Kidney capillary endothelial cell (primary cell): ENCODE data around the gene KCNMA1.

Experiments used
- DNase-seq: peaks from one replicate; pipeline ENCODE4 v3.0.0-alpha.2; 2018; ENCODE audit warnings: low spot score

KCNMA1 gene

DNA sequence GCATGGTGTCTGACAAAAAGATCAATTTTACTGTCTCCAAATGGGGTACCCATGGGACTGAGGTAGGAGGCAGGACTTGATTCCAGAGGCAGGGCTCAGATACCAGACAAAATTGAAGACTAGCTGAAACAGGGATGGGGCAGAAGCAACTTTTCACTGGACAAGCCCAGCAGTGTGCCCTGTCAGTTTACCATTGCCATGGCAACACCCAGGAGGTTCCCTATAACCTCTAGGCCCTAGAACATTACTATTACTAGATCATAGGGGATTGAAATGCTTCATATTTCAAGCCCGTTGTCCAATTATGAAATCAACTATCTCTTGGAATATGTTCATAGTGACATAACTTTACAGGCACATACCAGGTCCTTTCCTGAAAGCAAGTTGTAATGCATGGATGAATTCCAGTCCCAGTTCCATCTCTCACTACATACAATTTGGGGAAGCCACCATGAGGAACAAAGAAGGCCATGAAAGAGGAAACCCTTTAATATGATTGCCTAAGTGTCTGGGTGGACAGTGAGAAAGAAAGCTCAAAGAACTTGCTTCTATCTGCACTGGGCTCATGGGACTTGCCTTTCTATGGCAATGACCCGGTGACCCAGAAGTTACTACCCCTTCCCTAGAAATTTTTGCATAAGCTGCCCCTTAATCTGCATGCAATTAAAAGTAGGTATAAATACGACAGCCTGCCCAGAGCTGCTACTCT lies 557.9 kb downstream of the KCNMA1 start:
- no peak for DNase-seq

- DNase-seq = no peak
These were observed 560.2 kb downstream of the KCNMA1 start for GRCh38 chr10:77077316-77077945.

- DNase-seq = no peak
These were observed 561.7 kb downstream of the KCNMA1 start for GRCh38 chr10:77075926-77076325.

- DNase-seq = no peak
These were observed 563.4 kb downstream of the KCNMA1 start for GRCh38 chr10:77074104-77074624.

- no peak for DNase-seq
These were observed 564.0 kb downstream of the KCNMA1 start for GRCh38 chr10:77073663-77073960.

GRCh38 chr10:77072836-77073662 lies 564.6 kb downstream of the KCNMA1 start:
- no peak for DNase-seq

- DNase-seq = no peak
These were observed 565.2 kb downstream of the KCNMA1 start for GRCh38 chr10:77072361-77072835.

DNA sequence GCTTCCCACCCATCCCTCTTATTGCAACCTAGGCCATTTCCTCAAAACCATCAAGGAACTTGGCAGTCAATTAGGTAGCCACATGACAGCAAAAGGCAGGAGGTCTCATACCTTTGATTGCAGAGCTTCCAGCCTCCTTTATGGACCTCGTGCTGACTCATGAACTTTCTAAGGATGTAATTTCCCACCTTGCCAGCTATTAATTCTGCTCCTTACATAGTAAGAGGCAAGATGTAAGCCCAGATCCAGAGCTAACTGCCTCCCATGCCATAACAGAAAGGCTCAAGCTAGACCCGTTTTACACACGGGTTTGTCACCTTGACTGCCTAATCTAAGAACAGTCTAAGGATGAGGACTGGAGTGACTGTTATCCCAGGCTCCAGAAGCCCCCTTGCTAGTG lies 565.7 kb downstream of the KCNMA1 start:
- no peak for DNase-seq

DNA sequence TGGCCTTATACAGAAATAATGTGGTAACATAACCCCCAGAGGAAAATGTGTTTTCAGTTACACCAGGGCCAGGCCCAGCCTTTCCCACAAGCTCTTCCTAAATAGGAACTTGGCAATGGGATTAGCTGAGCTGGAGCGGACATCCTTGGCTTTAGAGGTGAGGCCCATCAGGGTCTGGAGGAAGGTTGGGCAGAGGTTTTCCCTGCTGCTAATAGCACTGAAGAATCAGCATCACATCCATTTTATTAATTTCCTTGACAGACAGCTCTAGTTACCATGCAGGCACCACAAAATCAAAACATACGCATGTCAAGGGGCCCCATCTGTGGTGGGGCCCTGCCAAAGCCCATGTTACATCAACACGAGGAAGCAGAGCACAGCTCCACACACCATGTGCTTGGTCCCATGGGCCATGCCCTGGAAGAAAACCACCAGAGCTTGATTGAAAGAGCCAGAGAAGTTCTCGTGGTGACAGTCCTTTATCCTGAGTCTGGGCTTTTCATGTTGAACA lies 566.6 kb downstream of the KCNMA1 start:
- DNase-seq = no peak

DNA sequence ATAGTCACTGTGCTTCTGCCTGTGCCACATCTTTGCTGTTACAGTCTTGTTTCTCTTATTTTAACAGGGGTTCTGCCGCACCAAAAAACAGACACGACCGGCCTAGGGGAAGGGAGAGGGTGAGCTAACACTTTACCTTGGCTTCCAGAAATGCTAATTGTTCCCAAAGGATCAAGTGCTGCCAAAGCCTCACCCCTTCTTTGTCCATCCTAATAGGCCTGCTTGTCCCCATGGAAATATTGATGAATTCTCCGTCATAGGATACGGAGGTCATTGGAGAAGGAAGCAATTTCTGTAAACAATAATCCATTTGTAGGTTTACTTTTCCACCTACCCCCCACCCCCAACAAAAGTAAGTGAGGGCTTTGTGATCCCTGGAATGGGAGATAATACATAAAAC lies 567.3 kb downstream of the KCNMA1 start:
- DNase-seq = no peak

DNA sequence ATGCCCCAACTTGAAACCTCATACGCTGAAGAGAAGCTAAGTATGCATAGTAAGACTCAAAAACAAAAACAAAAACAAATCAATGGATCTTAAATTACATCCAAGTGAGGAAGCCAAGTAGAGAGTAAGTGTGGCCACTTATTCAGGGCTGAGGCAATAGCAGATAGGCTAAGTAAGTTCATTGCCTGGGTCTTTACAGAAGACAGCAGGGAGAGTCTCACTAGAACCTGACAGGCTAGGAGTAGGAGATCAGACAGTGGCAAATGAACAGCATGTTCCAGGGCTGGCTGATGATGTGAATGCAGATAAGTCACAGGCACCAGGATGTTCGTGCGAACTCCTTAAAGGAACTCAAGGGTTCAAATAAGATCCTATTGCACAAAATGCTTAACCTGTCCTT lies 568.6 kb downstream of the KCNMA1 start:
- DNase-seq = no peak

DNA sequence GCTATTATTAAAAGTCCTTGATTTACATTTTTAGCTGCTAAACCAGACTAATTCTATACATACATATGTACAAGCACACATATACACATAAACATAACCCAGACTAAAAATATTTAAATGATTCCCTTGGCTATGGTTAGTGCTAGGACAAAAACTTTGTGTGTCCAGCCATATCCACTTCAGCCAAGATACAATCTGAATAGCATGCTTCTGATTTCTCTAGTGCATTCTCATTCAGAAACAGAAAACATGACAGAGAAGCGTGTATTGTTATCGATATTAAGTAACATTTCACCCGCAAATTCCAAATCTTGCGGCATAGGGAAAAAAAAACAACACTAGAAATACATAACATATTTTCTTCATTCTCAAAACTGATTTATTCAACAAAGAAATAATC lies 569.3 kb downstream of the KCNMA1 start:
- no peak for DNase-seq

DNA sequence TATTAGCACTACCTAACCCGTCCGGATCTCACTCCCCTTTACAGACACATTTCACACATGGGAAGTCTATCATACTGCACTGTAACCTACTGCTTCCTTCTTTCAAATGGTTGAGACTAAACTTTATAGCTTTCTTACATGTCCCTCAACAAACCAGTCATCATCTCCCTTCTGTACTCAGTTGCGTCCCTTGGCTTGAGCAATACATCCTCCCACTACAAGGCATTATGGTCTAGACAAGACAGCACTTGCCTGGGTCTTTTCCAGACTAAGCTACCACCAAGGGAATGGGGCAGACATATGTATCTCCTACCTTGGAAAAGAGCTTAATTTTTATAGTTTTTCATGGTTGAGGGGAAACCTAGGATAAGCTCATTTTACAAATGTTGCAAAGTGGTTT lies 575.2 kb downstream of the KCNMA1 start:
- DNase-seq = no peak

DNA sequence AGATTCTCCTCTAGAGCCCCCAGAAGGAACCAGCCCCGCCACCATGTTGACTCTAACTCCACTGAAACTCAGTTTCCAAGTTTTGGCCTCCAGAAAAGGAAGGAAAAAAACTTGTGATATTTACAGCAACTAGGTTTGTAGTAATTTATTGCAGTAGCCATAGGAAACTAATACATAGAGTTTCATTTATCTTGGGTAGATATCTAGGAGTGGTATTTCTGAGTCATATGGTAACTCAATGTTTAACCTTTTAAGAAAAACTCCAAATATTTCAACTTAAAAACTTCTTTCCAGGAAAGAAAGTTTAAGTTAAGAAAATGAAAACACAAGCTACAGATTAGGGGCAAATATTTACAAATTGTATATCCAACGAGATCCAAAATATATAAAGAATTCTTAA lies 576.7 kb downstream of the KCNMA1 start:
- no peak for DNase-seq

DNA sequence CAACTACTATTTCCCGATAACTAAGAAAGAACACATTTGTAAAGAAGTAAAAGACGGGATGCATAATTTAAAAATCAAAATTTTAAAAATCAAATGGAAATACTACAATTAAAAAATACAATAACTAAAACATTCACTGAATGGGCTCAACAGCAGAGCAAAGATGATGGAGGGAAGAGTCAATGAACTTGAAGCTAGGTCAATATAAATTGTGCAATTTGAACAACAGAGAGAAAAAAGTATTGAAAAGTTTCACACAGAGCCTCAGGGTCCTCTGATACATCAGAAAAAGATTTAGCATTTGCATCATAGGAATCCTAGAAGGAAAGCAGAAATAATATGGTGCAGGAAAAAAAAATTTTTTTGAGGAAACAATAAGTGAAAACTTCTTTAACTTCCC lies 581.0 kb downstream of the KCNMA1 start:
- DNase-seq = no peak

GRCh38 chr10:77052593-77052992 lies 585.0 kb downstream of the KCNMA1 start:
- DNase-seq = no peak

DNA sequence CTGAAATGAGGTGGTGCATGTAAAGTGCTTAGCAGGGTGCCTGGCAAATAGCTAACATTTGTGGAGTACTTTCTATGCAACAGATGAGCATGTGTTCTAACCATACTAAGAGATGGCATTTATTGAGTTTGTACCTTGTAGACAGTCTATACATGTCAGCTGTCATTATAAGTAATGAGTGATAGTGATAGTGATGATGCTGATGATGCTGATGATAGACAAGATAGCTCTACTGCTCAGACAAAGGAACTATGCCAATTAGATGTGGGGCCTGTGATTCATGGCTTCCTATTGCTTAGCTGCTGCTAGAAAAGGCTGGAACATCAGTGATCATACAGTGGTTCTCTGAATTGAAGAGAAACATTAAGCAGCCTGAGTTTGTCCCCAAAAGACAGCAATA lies 585.8 kb downstream of the KCNMA1 start:
- no peak for DNase-seq

- no peak for DNase-seq
These were observed 587.7 kb downstream of the KCNMA1 start for GRCh38 chr10:77049896-77050295.

- DNase-seq = no peak
These were observed 588.5 kb downstream of the KCNMA1 start for GRCh38 chr10:77049146-77049545.

DNA sequence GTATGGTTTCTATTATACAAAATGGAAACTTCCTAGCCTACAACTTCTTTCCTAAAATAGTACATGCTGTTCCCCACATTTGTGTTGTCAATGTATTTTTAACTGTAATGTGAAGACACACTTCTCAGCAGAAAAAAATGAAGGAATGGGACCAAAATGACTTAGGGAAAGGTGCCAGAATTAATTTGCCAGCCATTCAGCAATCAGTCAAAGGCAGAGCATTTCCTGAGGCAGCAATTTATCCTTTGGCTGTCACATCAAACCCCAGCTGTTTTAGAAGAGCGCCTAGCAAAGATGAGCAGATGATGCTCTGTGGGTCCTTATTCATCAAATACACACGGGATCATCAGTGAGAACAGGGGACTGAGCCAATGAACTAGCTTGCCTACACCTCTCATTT lies 592.5 kb downstream of the KCNMA1 start:
- no peak for DNase-seq

DNA sequence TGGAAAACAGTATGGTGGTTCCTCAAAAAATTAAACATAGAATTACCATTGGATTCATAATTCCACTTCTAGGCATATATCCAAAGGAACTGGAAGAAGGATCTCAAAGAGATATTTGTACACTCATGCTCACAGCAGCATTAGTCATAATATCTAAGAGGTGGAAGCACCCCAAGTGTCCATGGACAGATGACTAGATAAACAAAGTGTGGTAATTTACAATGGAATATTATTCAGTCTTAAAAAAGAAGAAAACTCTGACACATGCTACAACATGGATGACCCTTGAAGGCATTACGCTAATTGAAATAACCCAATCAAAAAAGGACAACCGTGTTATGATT lies 594.2 kb downstream of the KCNMA1 start:
- DNase-seq = no peak

GRCh38 chr10:77042706-77043419 lies 594.7 kb downstream of the KCNMA1 start:
- DNase-seq = no peak
